DOHH2 (cell line): ENCODE measurements around the gene TTC7B.

Source experiments
- EZH2phosphoT487 ChIP-seq: fragments of 200-600 bp; sonication (generic); IDR thresholded peaks from 2 replicates; pipeline ENCODE4 v1.6.1; 2017; ENCODE audit warnings: borderline replicate concordance, mild to moderate bottlenecking, antibody characterized with exemption, low read length, moderate library complexity, mixed read lengths
- TF ChIP-seq, protein P1 (sequence below): fragments of 200-600 bp; sonication (generic); IDR thresholded peaks from one replicate; pipeline ENCODE4 v1.5.1; 2014; ENCODE audit warnings: antibody characterized with exemption, mild to moderate bottlenecking, low read depth, low read length; ENCODE audit not compliant: poor library complexity, severe bottlenecking

DNA sequence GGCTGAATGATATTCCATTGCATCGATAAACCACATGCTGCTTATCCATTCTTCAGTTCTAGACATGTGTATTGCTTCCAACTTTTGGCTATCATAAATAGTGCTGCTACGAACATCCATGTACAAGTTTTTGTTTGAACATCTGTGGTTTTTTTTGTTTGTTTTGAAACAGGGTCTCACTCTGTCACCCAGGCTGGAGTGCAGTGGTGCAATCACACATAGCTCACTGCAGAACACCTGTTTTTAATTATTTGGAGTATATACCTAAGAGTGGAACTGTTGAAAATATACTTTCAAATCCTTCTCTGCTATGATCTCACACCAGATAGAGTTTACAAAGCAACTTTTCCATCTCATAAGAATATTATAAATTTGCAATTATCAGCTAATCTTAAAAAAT is 124.2 kb downstream of the TTC7B start:
- TF ChIP-seq, protein P1, sequence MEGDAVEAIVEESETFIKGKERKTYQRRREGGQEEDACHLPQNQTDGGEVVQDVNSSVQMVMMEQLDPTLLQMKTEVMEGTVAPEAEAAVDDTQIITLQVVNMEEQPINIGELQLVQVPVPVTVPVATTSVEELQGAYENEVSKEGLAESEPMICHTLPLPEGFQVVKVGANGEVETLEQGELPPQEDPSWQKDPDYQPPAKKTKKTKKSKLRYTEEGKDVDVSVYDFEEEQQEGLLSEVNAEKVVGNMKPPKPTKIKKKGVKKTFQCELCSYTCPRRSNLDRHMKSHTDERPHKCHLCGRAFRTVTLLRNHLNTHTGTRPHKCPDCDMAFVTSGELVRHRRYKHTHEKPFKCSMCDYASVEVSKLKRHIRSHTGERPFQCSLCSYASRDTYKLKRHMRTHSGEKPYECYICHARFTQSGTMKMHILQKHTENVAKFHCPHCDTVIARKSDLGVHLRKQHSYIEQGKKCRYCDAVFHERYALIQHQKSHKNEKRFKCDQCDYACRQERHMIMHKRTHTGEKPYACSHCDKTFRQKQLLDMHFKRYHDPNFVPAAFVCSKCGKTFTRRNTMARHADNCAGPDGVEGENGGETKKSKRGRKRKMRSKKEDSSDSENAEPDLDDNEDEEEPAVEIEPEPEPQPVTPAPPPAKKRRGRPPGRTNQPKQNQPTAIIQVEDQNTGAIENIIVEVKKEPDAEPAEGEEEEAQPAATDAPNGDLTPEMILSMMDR, result no peak
- no peak for TF ChIP-seq EZH2phosphoT487
